Neural progenitor cell (in vitro differentiated cells): ENCODE measurements around the gene NEAT1.
"Not testable (repeated sequence)": the region's sequence is repeated elsewhere in the genome, so short reads cannot be mapped to it uniquely, and the experiment has no call there.

Source experiments
- EZH2 ChIP-seq: fragments of 200-600 bp; sonication (generic); IDR thresholded peaks from 2 replicates; pipeline ENCODE4 v1.6.1; 2017; ENCODE audit warnings: antibody characterized with exemption, mild to moderate bottlenecking, moderate library complexity
- TF ChIP-seq, protein P1 (sequence below): fragments of 200-600 bp; sonication (generic); IDR thresholded peaks from 2 replicates; pipeline ENCODE4 v1.5.1; 2017; ENCODE audit warnings: antibody characterized with exemption, mild to moderate bottlenecking

DNA sequence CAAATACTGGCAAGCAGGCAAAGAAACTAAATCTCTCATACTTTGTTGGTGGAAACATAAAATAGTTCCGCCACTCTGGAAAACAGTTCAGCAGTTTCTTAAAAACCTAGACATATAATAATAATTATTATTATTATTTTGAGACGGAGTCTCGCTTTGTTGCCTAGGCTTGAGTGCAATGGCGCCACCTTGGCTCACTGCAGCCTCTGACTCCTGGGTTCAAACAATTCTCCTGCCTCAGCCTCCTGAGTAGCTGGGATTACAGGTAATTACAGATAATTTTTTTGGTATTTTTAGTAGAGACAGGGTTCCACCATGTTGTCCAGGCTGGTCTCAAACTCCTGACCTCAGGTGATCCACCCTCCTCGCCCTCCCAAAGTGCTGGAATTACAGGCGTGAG lies 44.7 kb downstream of the NEAT1 start:
- TF ChIP-seq, protein P1, sequence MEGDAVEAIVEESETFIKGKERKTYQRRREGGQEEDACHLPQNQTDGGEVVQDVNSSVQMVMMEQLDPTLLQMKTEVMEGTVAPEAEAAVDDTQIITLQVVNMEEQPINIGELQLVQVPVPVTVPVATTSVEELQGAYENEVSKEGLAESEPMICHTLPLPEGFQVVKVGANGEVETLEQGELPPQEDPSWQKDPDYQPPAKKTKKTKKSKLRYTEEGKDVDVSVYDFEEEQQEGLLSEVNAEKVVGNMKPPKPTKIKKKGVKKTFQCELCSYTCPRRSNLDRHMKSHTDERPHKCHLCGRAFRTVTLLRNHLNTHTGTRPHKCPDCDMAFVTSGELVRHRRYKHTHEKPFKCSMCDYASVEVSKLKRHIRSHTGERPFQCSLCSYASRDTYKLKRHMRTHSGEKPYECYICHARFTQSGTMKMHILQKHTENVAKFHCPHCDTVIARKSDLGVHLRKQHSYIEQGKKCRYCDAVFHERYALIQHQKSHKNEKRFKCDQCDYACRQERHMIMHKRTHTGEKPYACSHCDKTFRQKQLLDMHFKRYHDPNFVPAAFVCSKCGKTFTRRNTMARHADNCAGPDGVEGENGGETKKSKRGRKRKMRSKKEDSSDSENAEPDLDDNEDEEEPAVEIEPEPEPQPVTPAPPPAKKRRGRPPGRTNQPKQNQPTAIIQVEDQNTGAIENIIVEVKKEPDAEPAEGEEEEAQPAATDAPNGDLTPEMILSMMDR: not testable (repeated sequence)
- not testable (repeated sequence) for TF ChIP-seq EZH2
